ENCODE results near the gene RBMS2.

The RBMS2 gene, protein sequence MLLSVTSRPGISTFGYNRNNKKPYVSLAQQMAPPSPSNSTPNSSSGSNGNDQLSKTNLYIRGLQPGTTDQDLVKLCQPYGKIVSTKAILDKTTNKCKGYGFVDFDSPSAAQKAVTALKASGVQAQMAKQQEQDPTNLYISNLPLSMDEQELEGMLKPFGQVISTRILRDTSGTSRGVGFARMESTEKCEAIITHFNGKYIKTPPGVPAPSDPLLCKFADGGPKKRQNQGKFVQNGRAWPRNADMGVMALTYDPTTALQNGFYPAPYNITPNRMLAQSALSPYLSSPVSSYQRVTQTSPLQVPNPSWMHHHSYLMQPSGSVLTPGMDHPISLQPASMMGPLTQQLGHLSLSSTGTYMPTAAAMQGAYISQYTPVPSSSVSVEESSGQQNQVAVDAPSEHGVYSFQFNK

DNA sequence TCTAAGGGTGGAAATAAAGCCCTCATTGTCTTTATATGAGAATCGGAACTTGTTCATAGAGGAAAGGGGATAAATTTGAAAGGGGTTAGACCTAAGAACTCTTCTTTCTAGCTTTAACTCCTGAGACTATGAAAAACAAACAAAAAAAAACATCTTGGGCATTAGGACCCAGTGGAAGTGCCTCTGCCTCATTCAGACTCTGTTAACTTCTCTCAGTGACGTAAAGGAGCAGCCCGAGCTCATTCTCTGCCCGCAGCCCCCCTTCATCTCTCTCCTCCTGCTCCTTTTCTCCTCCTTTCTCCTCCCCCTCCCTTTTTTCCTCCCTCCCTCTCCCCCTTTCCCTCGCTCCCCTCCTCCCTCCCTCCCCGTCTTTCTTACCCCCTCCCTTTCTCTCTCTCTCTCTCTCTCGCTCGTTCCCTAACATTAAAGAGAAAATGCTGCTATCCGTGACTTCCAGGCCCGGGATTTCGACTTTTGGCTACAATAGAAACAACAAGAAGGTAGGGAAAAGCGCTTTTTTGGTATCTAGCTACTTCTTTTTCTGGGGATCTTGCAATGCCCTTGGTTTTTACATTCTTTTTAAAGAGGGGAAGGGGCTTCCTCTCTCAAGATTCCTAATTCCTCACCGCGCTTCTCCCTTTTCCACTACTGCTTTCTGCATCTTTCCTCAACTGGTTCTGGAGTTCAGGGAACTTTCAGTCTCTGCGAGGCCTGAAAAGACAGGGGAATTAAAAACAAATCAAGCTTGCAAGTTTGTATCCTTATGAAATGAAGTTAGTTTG is at the start of gene RBMS2:
RBMS2 (plus strand) TSS at position 231 of the 782 bp plus-strand sequence; CDS start at position 435, 204 bp downstream.
- no peaks in the 10 kb centered on the region for H3K9me3 ChIP-seq (ENCODE audit: control insufficient read depth in 5 of 5, low read length in 5 of 5)
- peak within 1 kb of the TSS; percentile 66 to 95 (median 83) for H3K4me3 ChIP-seq (ENCODE audit: low read depth in 1 of 5, low read length in 5 of 5)
- peaks cover 7 to 51% (median 48%) of the 10 kb centered on the region in 5 donors for H3K4me1 ChIP-seq (ENCODE audit: control insufficient read depth in 5 of 5, insufficient read depth in 5 of 5, low read length in 5 of 5)
- H3K27ac ChIP-seq (ENCODE audit: low read depth, low read length) = peak within 1 kb of the TSS; percentile 88
- no peaks in the 10 kb centered on the region for H3K36me3 ChIP-seq (ENCODE audit: control insufficient read depth in 5 of 5, insufficient read depth in 5 of 5, low read length in 5 of 5)
- H3K9ac ChIP-seq (ENCODE audit: low read length in 5 of 5) = peak within 1 kb of the TSS; percentile 81 to 99 (median 85)
- H3K27me3 ChIP-seq (ENCODE audit: control insufficient read depth in 5 of 5, insufficient read depth in 4 of 5, low read length in 5 of 5) = no peaks in the 10 kb centered on the region

DNA sequence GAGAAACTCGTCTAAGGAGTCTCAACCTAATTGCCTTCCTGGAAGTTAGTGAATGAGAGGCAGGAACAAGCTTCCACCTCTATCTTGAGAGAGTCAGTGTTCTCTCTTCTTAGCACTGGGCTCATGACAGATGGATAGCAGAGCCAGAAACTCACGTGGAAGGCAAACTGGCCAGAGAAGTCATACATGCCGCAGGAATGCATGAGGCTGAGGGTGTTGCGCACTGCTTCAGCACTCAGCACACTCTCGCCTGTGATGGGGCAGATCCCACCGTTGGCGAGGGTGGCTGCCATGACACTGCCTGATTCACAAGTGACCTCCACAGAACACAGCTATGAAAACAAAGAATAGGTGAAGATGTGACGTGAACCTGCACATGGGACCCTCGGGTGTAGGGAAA is 47.2 kb upstream of the RBMS2 start:
- Histone ChIP-seq H3K27me3 (ENCODE audit: control insufficient read depth in 5 of 5, insufficient read depth in 4 of 5, low read length in 5 of 5) (no peaks in the 10 kb centered on the region), H3K4me3 (ENCODE audit: low read depth in 1 of 5, low read length in 5 of 5) (no peak overlapping the region), H3K27ac (ENCODE audit: low read depth, low read length) (no peak overlapping the region), H3K9ac (ENCODE audit: low read length in 5 of 5) (no peak overlapping the region), H3K36me3 (ENCODE audit: control insufficient read depth in 5 of 5, insufficient read depth in 5 of 5, low read length in 5 of 5) (peaks cover 0 to 8% (median 4%) of the 10 kb centered on the region in 5 donors), H3K4me1 (ENCODE audit: control insufficient read depth in 5 of 5, insufficient read depth in 5 of 5, low read length in 5 of 5) (peaks cover 0 to 7% (median 5%) of the 10 kb centered on the region in 5 donors), H3K9me3 (ENCODE audit: control insufficient read depth in 5 of 5, low read length in 5 of 5) (no peaks in the 10 kb centered on the region)

DNA sequence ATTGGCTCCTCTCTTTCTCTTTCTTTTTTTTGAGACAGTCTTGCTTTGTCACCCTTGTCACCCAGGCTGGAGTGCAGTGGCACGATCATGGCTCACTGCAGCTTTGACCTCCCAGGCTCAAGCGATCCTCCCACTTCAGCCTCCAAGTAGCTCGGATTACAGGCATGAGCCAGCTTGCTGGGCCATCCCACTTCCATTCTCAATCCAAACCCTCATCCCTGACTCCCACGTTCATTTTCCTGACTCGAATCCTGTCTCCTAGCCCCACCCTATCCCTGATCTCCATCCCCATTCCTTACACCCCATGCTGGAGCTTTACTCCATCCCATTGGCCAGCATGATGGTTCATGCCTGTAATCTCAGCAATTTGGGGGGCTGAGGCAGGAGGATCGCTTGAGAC is 45.5 kb upstream of the RBMS2 start:
- peaks cover 0 to 8% (median 2%) of the 10 kb centered on the region in 5 donors for H3K36me3 ChIP-seq (ENCODE audit: control insufficient read depth in 5 of 5, insufficient read depth in 5 of 5, low read length in 5 of 5)
- no peaks in the 10 kb centered on the region for H3K27me3 ChIP-seq (ENCODE audit: control insufficient read depth in 5 of 5, insufficient read depth in 4 of 5, low read length in 5 of 5)
- no peaks in the 10 kb centered on the region for H3K9me3 ChIP-seq (ENCODE audit: control insufficient read depth in 5 of 5, low read length in 5 of 5)
- no peak overlapping the region for H3K27ac ChIP-seq (ENCODE audit: low read depth, low read length)
- H3K9ac ChIP-seq (ENCODE audit: low read length in 5 of 5) = no peak overlapping the region
- no peak overlapping the region for H3K4me3 ChIP-seq (ENCODE audit: low read depth in 1 of 5, low read length in 5 of 5)
- H3K4me1 ChIP-seq (ENCODE audit: control insufficient read depth in 5 of 5, insufficient read depth in 5 of 5, low read length in 5 of 5) = no peaks in the 10 kb centered on the region

DNA sequence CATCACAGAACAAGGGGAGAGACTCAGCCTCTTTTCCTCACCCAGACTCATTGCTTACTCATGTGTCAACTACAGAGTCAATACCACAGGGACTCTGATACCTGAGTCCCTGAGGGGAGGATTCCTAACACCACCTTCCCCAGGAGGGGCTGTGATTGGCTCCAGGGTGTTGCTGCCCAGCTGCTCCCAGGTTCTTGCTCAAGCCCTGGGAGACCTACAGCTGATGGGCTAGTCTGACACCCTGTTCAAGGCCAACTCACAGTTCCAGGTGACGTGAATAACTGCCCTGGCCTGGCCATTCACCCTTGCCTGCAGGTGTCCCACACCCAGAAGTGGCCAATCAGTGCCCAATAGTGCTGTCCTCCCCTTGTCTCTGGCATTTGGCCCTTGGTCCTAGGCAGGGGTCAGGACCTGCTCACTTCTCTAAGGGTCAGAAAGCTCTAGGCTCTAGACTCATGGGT is 44.6 kb upstream of the RBMS2 start:
- H3K9ac ChIP-seq (ENCODE audit: low read length in 5 of 5) = no peak overlapping the region
- no peaks in the 10 kb centered on the region for H3K27me3 ChIP-seq (ENCODE audit: control insufficient read depth in 5 of 5, insufficient read depth in 4 of 5, low read length in 5 of 5)
- peaks cover 0 to 8% (median 0%) of the 10 kb centered on the region in 5 donors for H3K36me3 ChIP-seq (ENCODE audit: control insufficient read depth in 5 of 5, insufficient read depth in 5 of 5, low read length in 5 of 5)
- H3K9me3 ChIP-seq (ENCODE audit: control insufficient read depth in 5 of 5, low read length in 5 of 5) = no peaks in the 10 kb centered on the region
- H3K4me3 ChIP-seq (ENCODE audit: low read depth in 1 of 5, low read length in 5 of 5) = no peak overlapping the region
- no peak overlapping the region for H3K27ac ChIP-seq (ENCODE audit: low read depth, low read length)
- H3K4me1 ChIP-seq (ENCODE audit: control insufficient read depth in 5 of 5, insufficient read depth in 5 of 5, low read length in 5 of 5) = no peaks in the 10 kb centered on the region

DNA sequence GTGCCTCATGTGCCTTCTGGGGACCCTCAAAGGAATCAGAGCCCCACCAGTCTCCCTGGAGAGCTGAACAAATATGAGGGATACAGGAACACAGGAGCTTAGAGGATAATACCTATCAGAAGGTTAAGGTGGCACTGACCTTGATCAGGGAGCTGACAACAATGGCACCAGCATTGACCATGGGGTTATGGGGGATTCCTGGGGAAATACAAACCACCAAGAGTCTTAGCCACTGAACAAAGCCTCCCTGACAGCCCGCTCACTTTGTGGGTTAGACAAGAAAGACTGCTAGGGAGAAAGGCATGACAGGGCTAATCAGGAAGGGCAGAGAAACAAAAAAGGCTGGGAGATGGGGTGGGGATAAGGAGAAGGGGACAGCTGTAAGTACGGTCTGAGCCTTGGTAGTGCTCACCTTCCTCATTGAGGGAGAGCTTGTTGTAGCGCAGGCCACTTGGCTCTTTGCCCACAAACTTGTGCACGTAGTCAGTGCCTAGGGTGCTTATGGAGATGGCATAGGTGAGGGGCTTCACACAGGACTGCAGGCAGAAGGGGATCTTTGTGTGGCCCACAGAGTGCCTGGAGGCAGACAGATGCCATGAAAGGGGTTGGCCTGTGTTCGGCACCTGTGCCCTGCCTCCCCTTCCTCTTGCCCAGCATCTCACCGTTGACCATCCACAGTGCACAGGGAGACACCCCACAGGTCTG is 43.9 kb upstream of the RBMS2 start:
- Histone ChIP-seq H3K27ac (ENCODE audit: low read depth, low read length) (no peak overlapping the region), H3K9me3 (ENCODE audit: control insufficient read depth in 5 of 5, low read length in 5 of 5) (no peaks in the 10 kb centered on the region), H3K4me1 (ENCODE audit: control insufficient read depth in 5 of 5, insufficient read depth in 5 of 5, low read length in 5 of 5) (no peaks in the 10 kb centered on the region), H3K9ac (ENCODE audit: low read length in 5 of 5) (no peak overlapping the region), H3K4me3 (ENCODE audit: low read depth in 1 of 5, low read length in 5 of 5) (no peak overlapping the region), H3K27me3 (ENCODE audit: control insufficient read depth in 5 of 5, insufficient read depth in 4 of 5, low read length in 5 of 5) (no peaks in the 10 kb centered on the region), H3K36me3 (ENCODE audit: control insufficient read depth in 5 of 5, insufficient read depth in 5 of 5, low read length in 5 of 5) (peaks cover 0 to 6% (median 0%) of the 10 kb centered on the region in 5 donors)

DNA sequence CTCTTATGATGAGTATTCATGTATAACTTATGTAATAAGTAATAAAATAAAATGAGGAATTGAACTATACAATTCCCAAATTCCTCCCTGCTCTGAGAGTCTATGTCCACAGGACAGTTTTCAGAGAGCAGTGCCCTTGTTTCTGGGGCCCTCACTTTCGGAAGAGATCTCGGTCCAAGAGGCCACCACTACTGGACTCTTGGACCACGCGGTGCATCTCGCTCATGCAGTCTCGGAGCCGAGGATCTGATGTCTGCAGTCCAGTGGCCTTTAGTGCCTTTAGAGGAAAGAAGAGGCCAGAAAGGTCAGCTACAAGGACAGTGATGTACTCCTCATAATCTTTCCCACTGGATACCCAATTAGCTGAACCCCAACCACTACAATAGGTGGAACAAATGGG is 42.0 kb upstream of the RBMS2 start:
- H3K9me3 ChIP-seq (ENCODE audit: control insufficient read depth in 5 of 5, low read length in 5 of 5) = no peaks in the 10 kb centered on the region
- no peak overlapping the region for H3K4me3 ChIP-seq (ENCODE audit: low read depth in 1 of 5, low read length in 5 of 5)
- H3K9ac ChIP-seq (ENCODE audit: low read length in 5 of 5) = no peak overlapping the region
- no peaks in the 10 kb centered on the region for H3K36me3 ChIP-seq (ENCODE audit: control insufficient read depth in 5 of 5, insufficient read depth in 5 of 5, low read length in 5 of 5)
- no peaks in the 10 kb centered on the region for H3K4me1 ChIP-seq (ENCODE audit: control insufficient read depth in 5 of 5, insufficient read depth in 5 of 5, low read length in 5 of 5)
- H3K27ac ChIP-seq (ENCODE audit: low read depth, low read length) = no peak overlapping the region
- H3K27me3 ChIP-seq (ENCODE audit: control insufficient read depth in 5 of 5, insufficient read depth in 4 of 5, low read length in 5 of 5) = no peaks in the 10 kb centered on the region

DNA sequence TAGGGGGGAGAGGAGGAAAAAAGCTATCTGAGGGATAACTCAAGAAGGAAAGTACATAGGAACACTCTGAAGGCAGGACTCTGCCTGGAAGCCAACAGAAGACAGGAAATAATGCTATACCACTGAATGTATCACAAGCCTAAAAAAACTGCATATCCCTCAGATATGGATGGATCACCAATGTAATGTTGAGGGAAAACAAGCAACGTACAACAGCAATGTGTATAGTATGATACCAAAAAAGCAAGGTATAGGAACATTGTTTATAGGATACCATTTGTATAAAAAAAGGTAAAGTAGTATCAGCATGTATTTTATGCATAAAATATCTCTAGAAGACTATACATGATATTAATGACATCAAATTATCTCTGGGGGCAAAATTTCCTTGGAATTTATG is 37.1 kb upstream of the RBMS2 start:
- Histone ChIP-seq H3K9me3 (ENCODE audit: control insufficient read depth in 5 of 5, low read length in 5 of 5) (no peaks in the 10 kb centered on the region), H3K4me3 (ENCODE audit: low read depth in 1 of 5, low read length in 5 of 5) (no peak overlapping the region), H3K36me3 (ENCODE audit: control insufficient read depth in 5 of 5, insufficient read depth in 5 of 5, low read length in 5 of 5) (no peaks in the 10 kb centered on the region), H3K27ac (ENCODE audit: low read depth, low read length) (no peak overlapping the region), H3K4me1 (ENCODE audit: control insufficient read depth in 5 of 5, insufficient read depth in 5 of 5, low read length in 5 of 5) (peaks cover 6 to 21% (median 18%) of the 10 kb centered on the region in 5 donors), H3K27me3 (ENCODE audit: control insufficient read depth in 5 of 5, insufficient read depth in 4 of 5, low read length in 5 of 5) (peaks cover 0 to 7% (median 0%) of the 10 kb centered on the region in 5 donors), H3K9ac (ENCODE audit: low read length in 5 of 5) (no peak overlapping the region)

DNA sequence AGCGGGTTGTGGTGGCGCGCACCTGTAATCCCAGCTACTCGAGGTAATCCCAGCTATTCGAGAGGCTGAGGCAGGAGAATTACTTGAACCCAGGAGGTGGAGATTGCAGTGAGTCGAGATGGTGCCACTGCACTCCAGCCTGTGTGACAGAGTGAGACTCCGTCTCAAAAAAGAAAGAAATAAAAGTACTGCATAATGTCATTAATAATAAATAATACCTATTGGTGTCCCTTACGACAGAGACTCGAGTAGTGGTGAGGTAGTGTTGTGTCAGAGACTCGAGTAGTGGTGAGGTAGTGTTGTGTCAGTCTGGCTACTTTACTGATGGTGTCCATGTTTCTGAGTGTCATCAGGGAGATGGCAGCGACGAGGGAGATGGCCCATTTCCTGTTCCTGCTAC is 34.9 kb upstream of the RBMS2 start:
- Histone ChIP-seq H3K9me3 (ENCODE audit: control insufficient read depth in 5 of 5, low read length in 5 of 5) (no peaks in the 10 kb centered on the region), H3K9ac (ENCODE audit: low read length in 5 of 5) (no peak overlapping the region), H3K36me3 (ENCODE audit: control insufficient read depth in 5 of 5, insufficient read depth in 5 of 5, low read length in 5 of 5) (no peaks in the 10 kb centered on the region), H3K4me1 (ENCODE audit: control insufficient read depth in 5 of 5, insufficient read depth in 5 of 5, low read length in 5 of 5) (peaks cover 6 to 21% (median 18%) of the 10 kb centered on the region in 5 donors), H3K4me3 (ENCODE audit: low read depth in 1 of 5, low read length in 5 of 5) (peak overlapping the region in 1 of 5 donors; percentile 67), H3K27ac (ENCODE audit: low read depth, low read length) (no peak overlapping the region), H3K27me3 (ENCODE audit: control insufficient read depth in 5 of 5, insufficient read depth in 4 of 5, low read length in 5 of 5) (peaks cover 0 to 13% (median 3%) of the 10 kb centered on the region in 5 donors)

DNA sequence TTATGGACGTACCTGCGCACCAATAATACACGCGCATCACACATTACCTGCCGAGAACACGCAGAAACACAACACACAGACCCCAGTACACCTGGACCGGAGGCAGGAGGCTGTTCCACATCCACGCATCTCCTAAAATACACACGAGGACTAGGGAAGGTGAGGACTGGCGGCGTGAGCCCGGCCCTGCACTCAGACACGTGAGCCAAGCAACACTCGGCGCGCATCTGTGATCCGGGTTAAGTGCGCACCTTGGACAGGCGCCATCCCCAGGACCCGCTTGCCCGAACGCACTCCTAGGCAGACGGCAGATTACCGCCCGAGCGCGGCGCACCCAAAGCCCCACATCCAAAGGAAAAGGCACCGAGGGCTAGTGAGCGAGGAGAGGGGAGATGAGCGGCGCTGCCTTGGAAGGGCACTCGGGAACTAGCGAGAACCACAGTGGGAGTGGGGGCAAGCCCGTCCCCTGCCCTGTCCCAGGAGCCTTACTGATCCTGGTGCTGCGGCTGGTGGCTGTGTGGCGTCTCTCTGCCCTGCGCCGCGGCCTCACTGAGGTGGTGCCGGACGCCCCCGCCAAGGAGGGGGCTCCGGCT is 34.1 kb upstream of the RBMS2 start:
- H3K27me3 ChIP-seq (ENCODE audit: control insufficient read depth in 5 of 5, insufficient read depth in 4 of 5, low read length in 5 of 5) = peaks cover 0 to 15% (median 3%) of the 10 kb centered on the region in 5 donors
- H3K27ac ChIP-seq (ENCODE audit: low read depth, low read length) = no peak overlapping the region
- H3K4me1 ChIP-seq (ENCODE audit: control insufficient read depth in 5 of 5, insufficient read depth in 5 of 5, low read length in 5 of 5) = peaks cover 6 to 21% (median 18%) of the 10 kb centered on the region in 5 donors
- H3K9me3 ChIP-seq (ENCODE audit: control insufficient read depth in 5 of 5, low read length in 5 of 5) = no peaks in the 10 kb centered on the region
- no peaks in the 10 kb centered on the region for H3K36me3 ChIP-seq (ENCODE audit: control insufficient read depth in 5 of 5, insufficient read depth in 5 of 5, low read length in 5 of 5)
- H3K9ac ChIP-seq (ENCODE audit: low read length in 5 of 5) = peak overlapping the region in 2 of 5 donors; percentile 53 to 71
- H3K4me3 ChIP-seq (ENCODE audit: low read depth in 1 of 5, low read length in 5 of 5) = peak overlapping the region; percentile 54 to 75 (median 67)

Measured in subcutaneous abdominal adipose tissue (tissue), 5 donors.